GM12801 (cell line): ENCODE data around the gene ZWINT.

Experiments
- TF ChIP-seq, protein P1 (sequence below): IDR thresholded peaks from one replicate; pipeline ENCODE4 v1.5.1; 2011; ENCODE audit warnings: control low read depth; ENCODE audit not compliant: insufficient read length; ENCODE audit errors: extremely low read depth

ZWINT gene

DNA sequence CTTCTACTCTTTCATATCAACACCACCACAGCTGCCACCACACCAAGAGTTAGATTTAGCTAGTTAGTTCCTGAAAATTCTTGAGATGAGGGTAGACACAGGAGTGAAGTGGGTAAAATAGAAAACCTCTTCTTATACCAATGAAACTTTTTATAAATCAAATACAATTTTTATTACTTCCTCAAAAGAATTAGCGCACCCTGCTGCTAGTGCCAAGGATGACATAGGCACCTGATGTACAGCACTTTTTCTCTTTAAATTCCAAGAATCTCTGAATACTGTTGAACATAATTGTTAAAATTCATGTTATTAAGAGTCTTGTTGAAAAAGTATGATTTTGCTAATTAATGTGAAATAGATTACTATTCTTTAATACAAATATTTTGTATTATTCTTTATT, 11.4 kb downstream of the ZWINT start:
- TF ChIP-seq, protein P1, sequence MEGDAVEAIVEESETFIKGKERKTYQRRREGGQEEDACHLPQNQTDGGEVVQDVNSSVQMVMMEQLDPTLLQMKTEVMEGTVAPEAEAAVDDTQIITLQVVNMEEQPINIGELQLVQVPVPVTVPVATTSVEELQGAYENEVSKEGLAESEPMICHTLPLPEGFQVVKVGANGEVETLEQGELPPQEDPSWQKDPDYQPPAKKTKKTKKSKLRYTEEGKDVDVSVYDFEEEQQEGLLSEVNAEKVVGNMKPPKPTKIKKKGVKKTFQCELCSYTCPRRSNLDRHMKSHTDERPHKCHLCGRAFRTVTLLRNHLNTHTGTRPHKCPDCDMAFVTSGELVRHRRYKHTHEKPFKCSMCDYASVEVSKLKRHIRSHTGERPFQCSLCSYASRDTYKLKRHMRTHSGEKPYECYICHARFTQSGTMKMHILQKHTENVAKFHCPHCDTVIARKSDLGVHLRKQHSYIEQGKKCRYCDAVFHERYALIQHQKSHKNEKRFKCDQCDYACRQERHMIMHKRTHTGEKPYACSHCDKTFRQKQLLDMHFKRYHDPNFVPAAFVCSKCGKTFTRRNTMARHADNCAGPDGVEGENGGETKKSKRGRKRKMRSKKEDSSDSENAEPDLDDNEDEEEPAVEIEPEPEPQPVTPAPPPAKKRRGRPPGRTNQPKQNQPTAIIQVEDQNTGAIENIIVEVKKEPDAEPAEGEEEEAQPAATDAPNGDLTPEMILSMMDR, result no peak

DNA sequence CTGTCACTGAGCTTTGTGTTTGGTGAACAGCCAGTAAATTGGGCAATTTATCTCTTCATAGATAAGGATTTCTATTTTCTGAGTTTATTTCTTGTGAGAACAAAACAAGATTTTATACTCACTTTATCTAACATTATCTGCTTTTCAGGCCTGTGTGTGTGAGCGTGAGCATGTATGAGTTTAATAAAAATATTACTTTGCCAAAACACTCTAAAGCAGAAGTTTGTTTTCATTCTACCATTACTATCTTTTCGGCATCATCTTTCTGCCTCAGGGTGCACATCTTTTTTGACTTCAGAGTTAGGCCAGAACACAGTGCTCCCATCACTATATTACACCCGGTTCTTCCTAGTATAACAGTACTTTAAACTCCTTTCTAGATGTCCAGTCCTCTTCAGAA, 13.0 kb downstream of the ZWINT start:
- TF ChIP-seq, protein P1, result no peak

DNA sequence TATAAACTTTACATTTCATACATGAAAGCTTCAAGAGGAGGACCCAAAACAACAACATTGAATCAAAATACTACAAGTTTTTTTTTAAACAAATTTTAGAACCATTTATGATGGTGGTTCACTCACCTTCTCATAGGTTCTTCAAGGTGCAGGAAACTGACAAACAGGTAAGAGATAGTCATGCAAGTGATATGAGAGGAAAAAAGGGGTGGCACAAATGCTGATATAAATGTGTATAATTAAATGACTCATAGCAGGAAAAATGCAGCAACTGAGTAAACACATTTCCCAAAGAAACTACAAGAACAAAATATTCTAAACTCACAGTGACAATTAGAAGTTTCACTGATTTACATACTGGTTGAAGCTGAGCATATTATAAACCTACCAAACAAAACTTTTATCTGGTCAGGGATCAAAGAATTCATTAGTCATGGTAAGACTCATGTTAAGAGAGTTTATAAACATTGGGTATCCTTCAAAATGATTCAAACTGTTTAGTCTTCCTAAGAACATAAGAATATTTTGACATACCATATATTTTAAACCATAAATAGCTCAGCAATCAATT, 14.1 kb downstream of the ZWINT start:
- TF ChIP-seq, protein P1, result no peak

DNA sequence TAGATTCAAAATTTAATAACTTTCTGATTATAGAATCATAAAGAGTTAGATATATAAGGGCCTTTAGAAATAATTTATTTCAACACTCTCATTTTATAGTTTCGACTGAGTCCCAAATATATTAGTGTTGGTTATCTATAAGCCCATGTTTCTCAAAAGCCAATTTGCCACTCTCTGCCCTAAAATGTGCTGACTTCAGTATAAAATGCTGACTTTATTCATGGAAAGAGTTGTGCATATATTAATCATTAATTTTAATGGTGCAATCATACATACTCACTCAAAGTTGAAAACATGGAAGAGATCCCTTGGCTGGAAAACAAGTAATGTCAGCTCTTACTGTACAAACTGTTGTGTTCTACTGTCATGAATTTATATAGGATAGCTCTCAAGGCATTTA, 19.4 kb downstream of the ZWINT start:
- TF ChIP-seq, protein P1, result no peak

DNA sequence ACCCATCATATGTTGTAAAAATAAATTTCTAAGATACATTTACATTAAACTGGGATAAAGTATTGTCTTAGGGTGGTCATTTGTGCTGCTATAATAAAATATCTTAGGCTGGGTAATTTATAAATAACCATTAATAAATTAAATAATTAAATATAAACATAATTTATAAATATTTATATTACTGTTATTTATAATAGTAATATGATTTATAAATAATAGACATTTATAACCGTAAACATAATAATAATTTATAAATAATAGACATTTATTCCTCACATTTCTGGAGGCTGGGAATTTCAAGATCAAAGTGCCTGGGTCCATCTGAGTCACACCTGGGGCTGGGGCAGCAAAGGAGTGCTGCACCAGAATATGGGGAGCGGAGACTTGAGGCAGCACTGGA, 31.1 kb downstream of the ZWINT start:
- TF ChIP-seq, protein P1, result no peak

DNA sequence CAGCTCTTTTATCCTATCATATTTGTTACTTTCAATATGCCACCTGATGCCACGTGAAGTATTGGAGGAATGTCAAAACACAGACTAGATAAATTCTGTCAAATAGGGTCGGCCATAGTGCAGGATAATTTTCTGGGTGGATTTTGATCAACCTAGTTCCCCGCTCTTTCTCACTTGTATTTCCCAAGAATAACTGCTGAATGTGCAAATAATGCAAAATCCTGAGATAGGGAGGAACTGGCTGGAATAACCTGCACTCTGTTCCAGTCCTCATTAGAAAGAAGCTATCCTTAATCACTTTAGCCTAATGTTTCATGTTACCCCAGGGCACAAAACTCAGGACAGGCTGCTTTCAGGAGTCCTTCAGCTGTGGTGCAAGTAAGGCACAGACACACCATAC, 33.9 kb downstream of the ZWINT start:
- TF ChIP-seq, protein P1, result no peak

DNA sequence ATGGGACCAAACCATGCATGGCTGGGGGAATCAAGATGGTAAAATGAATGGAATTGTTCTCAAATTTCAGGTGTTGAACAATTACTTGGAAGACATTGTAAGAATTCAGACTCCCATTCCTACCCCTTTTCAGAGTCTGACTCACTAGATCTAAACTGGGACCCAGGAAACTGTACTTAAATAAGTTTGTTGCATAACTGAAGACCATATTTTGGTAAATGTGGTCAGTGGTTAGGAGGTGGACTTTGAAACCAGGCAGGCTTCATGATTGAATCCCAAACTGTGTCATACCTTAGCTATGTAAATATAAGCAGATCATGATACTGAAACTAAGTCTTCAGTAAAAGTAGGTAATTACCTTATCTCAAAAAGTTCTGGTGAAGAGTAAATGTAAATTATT, 41.7 kb downstream of the ZWINT start:
- TF ChIP-seq, protein P1, result no peak

DNA sequence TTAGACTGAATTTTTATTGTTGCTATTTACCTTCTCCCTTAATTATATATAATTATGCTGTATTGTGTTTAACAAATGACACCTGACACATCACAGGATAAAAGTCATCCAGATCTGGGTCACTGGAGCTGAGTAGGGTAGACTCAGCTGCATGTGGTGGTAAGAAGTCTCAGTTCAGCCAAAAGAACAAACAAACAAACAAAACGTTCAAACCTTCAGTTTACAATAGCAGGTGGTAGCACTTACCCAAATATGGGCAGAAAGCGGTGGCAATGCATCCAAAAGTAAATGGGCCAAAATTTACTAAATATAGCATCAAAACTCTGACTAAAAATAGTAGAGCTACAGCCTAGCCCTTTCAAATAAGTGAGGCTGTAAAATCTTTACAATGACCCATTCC, 42.2 kb downstream of the ZWINT start:
- TF ChIP-seq, protein P1, result no peak
